ENCODE measurements around the gene TP63. TPM values are rescaled to one million over a fixed set of nuclear protein-coding genes. Genes with fewer than 3 reads are reported as not detected.

TP63 gene
- polyA plus RNA-seq, 1 donor from 2014 or later, result 0.12 TPM

DNA sequence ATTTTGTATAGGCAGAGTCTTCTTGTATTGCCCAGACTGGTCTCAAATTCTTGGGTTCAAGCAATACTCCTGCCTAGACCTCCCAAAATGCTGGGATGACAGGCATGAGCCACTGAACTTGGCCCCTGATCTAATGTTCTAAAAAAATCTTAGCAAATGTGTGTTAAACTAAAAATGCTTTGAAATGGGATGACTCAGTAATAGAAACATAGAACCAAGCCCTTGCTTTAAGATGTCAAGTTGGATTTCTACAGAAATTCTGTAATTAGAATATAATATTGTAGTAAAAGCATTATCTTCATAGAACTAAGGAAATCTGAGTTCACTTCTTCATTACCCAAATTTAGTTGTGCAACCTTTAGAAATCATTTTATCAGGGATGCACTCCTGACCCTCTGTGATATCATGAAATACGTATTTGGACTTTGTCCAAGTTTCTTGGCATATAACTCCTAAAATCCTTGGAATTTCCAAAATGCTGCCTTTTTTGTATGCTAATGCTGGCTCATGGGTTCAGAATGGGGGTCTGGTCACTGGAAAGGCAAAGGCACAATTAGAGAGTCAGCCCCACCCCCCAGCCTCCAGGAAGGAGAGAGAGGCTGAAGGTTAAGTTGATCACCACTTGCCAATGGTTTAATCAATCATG lies 217.3 kb downstream of the TP63 start:
- H3K4me2 ChIP-seq (ENCODE audit: low read length), result no peak overlapping the region
- TF ChIP-seq SMC3 (conservative IDR thresholded peaks at IDR 0.05; ENCODE audit: poor library complexity) (no peak), MXI1 (conservative IDR thresholded peaks at IDR 0.05; ENCODE audit: poor library complexity, severe bottlenecking) (no peak)
- TF ChIP-seq, protein P1, sequence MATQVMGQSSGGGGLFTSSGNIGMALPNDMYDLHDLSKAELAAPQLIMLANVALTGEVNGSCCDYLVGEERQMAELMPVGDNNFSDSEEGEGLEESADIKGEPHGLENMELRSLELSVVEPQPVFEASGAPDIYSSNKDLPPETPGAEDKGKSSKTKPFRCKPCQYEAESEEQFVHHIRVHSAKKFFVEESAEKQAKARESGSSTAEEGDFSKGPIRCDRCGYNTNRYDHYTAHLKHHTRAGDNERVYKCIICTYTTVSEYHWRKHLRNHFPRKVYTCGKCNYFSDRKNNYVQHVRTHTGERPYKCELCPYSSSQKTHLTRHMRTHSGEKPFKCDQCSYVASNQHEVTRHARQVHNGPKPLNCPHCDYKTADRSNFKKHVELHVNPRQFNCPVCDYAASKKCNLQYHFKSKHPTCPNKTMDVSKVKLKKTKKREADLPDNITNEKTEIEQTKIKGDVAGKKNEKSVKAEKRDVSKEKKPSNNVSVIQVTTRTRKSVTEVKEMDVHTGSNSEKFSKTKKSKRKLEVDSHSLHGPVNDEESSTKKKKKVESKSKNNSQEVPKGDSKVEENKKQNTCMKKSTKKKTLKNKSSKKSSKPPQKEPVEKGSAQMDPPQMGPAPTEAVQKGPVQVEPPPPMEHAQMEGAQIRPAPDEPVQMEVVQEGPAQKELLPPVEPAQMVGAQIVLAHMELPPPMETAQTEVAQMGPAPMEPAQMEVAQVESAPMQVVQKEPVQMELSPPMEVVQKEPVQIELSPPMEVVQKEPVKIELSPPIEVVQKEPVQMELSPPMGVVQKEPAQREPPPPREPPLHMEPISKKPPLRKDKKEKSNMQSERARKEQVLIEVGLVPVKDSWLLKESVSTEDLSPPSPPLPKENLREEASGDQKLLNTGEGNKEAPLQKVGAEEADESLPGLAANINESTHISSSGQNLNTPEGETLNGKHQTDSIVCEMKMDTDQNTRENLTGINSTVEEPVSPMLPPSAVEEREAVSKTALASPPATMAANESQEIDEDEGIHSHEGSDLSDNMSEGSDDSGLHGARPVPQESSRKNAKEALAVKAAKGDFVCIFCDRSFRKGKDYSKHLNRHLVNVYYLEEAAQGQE (IDR thresholded peaks at IDR 0.05; ENCODE audit: borderline replicate concordance), result no peak
- H3K27me3 ChIP-seq (ENCODE audit: insufficient read depth, low read depth, low read length), result no peaks in the 10 kb centered on the region

DNA sequence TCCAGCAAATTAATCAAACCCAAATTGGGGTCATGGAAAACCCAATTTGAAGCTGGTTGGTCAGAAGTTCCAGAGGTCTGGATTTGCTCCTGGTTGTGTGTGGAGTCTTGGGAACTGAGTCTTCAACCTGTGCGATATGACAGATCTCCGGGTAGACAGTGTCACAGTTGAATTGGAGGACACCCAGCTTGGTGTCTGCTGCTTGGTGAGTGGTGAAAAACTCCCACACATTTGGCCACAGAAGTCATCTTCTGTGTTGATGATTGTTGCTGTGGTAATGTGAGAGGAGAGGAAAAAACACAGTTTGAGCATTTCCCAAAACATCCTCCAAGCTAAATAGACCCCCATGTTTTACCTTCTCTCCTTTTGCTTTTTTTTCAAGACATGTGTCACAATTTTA lies 218.1 kb downstream of the TP63 start:
- Histone ChIP-seq H3K4me2 (ENCODE audit: low read length) (no peak overlapping the region), H3K9me3 (ENCODE audit: low read length) (no peaks in the 10 kb centered on the region), H3K9ac (ENCODE audit: low read length) (no peak overlapping the region), H3K36me3 (ENCODE audit: insufficient read depth, low read length) (no peaks in the 10 kb centered on the region), H3K9me2 (ENCODE audit: insufficient read depth, low read length) (no peaks in the 10 kb centered on the region), H4K20me1 (ENCODE audit: insufficient read depth) (no peaks in the 10 kb centered on the region), H3K4me3 (ENCODE audit: low read length) (no peak overlapping the region), H3K27ac (ENCODE audit: low read length) (no peak overlapping the region), H3K79me2 (replicated peaks; ENCODE audit: insufficient read depth, low read length) (no peaks in the 10 kb centered on the region), H2AFZ (ENCODE audit: low read depth, low read length) (no peak overlapping the region), H3K27me3 (ENCODE audit: insufficient read depth, low read depth, low read length) (no peaks in the 10 kb centered on the region), H3F3A (ENCODE audit: insufficient read depth, low read length, poor library complexity, severe bottlenecking) (no peaks in the 10 kb centered on the region)
- no peak for TF ChIP-seq EZH2 (IDR thresholded peaks at IDR 0.05; ENCODE audit: borderline replicate concordance, insufficient read depth, low read length, poor library complexity, severe bottlenecking)
- TF ChIP-seq, protein P1 (IDR thresholded peaks at IDR 0.05; ENCODE audit: borderline replicate concordance), result no peak
- no peak for TF ChIP-seq MXI1 (conservative IDR thresholded peaks at IDR 0.05; ENCODE audit: poor library complexity, severe bottlenecking)
- no peak for TF ChIP-seq EP300 (conservative IDR thresholded peaks at IDR 0.05; ENCODE audit: poor library complexity, severe bottlenecking)
- TF ChIP-seq RAD21 (conservative IDR thresholded peaks at IDR 0.05), result no peak
- no peak for TF ChIP-seq SMC3 (conservative IDR thresholded peaks at IDR 0.05; ENCODE audit: poor library complexity)
- no peak for TF ChIP-seq POLR2AphosphoS5 (IDR thresholded peaks at IDR 0.05)
- TF ChIP-seq TAF1 (IDR thresholded peaks at IDR 0.05; ENCODE audit: low read depth), result no peak
- TF ChIP-seq, protein P2, sequence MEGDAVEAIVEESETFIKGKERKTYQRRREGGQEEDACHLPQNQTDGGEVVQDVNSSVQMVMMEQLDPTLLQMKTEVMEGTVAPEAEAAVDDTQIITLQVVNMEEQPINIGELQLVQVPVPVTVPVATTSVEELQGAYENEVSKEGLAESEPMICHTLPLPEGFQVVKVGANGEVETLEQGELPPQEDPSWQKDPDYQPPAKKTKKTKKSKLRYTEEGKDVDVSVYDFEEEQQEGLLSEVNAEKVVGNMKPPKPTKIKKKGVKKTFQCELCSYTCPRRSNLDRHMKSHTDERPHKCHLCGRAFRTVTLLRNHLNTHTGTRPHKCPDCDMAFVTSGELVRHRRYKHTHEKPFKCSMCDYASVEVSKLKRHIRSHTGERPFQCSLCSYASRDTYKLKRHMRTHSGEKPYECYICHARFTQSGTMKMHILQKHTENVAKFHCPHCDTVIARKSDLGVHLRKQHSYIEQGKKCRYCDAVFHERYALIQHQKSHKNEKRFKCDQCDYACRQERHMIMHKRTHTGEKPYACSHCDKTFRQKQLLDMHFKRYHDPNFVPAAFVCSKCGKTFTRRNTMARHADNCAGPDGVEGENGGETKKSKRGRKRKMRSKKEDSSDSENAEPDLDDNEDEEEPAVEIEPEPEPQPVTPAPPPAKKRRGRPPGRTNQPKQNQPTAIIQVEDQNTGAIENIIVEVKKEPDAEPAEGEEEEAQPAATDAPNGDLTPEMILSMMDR (IDR thresholded peaks at IDR 0.05; ENCODE audit: poor library complexity, severe bottlenecking), result no peak

More for the DNA sequence above, 217.3 kb downstream of the TP63 start:
- Histone ChIP-seq H3F3A (ENCODE audit: insufficient read depth, low read length, poor library complexity, severe bottlenecking) (no peaks in the 10 kb centered on the region), H3K9me3 (ENCODE audit: low read length) (no peaks in the 10 kb centered on the region), H3K79me2 (replicated peaks; ENCODE audit: insufficient read depth, low read length) (no peaks in the 10 kb centered on the region), H2AFZ (ENCODE audit: low read depth, low read length) (no peak overlapping the region), H3K27ac (ENCODE audit: low read length) (no peak overlapping the region), H3K9me2 (ENCODE audit: insufficient read depth, low read length) (no peaks in the 10 kb centered on the region), H3K36me3 (ENCODE audit: insufficient read depth, low read length) (no peaks in the 10 kb centered on the region), H4K20me1 (ENCODE audit: insufficient read depth) (no peaks in the 10 kb centered on the region), H3K4me3 (ENCODE audit: low read length) (no peak overlapping the region), H3K9ac (ENCODE audit: low read length) (no peak overlapping the region)
